HEK293T (cell line): ENCODE data around the gene PXDC1.

Experiments
- FOXA1 ChIP-seq: fragments of 450-650 bp; IDR thresholded peaks from 2 replicates; pipeline ENCODE4 v1.6.1; 2016; ENCODE audit warnings: mild to moderate bottlenecking
- TARDBP ChIP-seq: fragments of 450-650 bp; IDR thresholded peaks from 2 replicates; pipeline ENCODE4 v1.6.1; 2016

GRCh38 chr6:3697609-3698008 is 53.9 kb downstream of the PXDC1 start:
- TF ChIP-seq TARDBP (no peak), FOXA1 (no peak)
